ENCODE data around the gene PLCH2.

DNA sequence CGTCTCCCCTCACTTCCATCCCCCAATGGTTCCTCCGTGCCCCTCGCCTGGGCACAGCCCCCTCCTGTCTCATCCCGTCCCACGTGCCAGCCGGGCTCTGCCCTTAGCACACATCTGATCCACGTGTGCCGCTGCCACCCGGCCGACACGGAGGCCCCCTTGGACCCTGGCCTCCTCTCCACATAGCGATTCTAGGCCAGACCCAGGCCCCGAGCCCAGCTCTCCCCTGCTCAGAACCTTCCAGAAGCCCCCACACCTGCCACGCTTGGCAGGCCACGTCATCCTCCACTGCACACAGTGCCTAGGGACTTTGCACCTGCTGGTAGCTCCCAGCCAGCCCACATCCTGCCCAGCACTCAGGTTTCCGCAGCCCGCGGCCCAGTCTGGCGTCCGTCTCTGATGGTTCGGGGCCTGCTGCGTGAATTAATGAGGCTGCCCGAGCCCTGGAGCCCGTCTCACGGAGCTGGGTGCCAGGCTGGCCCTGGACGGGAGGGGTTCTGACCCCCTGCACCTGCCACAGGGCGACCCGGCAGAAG is 20.1 kb downstream of the PLCH2 start:
- TF ChIP-seq, protein P1, sequence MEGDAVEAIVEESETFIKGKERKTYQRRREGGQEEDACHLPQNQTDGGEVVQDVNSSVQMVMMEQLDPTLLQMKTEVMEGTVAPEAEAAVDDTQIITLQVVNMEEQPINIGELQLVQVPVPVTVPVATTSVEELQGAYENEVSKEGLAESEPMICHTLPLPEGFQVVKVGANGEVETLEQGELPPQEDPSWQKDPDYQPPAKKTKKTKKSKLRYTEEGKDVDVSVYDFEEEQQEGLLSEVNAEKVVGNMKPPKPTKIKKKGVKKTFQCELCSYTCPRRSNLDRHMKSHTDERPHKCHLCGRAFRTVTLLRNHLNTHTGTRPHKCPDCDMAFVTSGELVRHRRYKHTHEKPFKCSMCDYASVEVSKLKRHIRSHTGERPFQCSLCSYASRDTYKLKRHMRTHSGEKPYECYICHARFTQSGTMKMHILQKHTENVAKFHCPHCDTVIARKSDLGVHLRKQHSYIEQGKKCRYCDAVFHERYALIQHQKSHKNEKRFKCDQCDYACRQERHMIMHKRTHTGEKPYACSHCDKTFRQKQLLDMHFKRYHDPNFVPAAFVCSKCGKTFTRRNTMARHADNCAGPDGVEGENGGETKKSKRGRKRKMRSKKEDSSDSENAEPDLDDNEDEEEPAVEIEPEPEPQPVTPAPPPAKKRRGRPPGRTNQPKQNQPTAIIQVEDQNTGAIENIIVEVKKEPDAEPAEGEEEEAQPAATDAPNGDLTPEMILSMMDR (IDR thresholded peaks at IDR 0.05), result no peak
- no peak for TF ChIP-seq POLR2A (IDR thresholded peaks at IDR 0.05)
- TF ChIP-seq POLR2AphosphoS5 (IDR thresholded peaks at IDR 0.05), result no peak
